GM12878 (cell line): Measurements from ENCODE around the gene RWDD1.

ENCODE experiments used
- CREB1 ChIP-seq: IDR thresholded peaks from 2 replicates; pipeline ENCODE4 v1.6.1; 2012; ENCODE audit warnings: low read depth, mild to moderate bottlenecking, inconsistent platforms
- POLR2AphosphoS5 ChIP-seq: IDR thresholded peaks from 2 replicates; pipeline ENCODE4 v1.6.1; 2011; ENCODE audit warnings: mild to moderate bottlenecking, low read length, inconsistent platforms
- SMAD1 ChIP-seq: fragments of 450-650 bp; IDR thresholded peaks from 2 replicates; pipeline ENCODE4 v1.6.1; 2018; ENCODE audit warnings: mild to moderate bottlenecking, low read depth; ENCODE audit not compliant: partially characterized antibody
- ZNF207 ChIP-seq: fragments of 450-650 bp; IDR thresholded peaks from 2 replicates; pipeline ENCODE4 v1.6.1; 2014; ENCODE audit warnings: antibody characterized with exemption, mild to moderate bottlenecking, borderline replicate concordance
- TF ChIP-seq, protein P1 (sequence below), 3 experiments: IDR thresholded peaks in 2 of 3; conservative IDR thresholded peaks in 1 of 3; 2 replicates each; pipeline ENCODE4 v1.5.1; 2011; ENCODE audit warnings: low read depth in 3 of 3, low read length in 3 of 3, mild to moderate bottlenecking in 3 of 3, control low read depth in 2 of 3, moderate library complexity in 2 of 3, inconsistent platforms in 1 of 3, mixed read lengths in 1 of 3; ENCODE audit not compliant: control insufficient read depth in 2 of 3, insufficient read depth in 1 of 3; ENCODE audit errors: extremely low read depth in 1 of 3
- TF ChIP-seq, protein P2 (sequence below): fragments of 450-650 bp; IDR thresholded peaks from 2 replicates; pipeline ENCODE4 v1.6.1; 2016; ENCODE audit warnings: mild to moderate bottlenecking, moderate library complexity, borderline replicate concordance
- TF ChIP-seq, protein P3 (sequence below): IDR thresholded peaks from 2 replicates; pipeline ENCODE4 v1.6.1; 2011; ENCODE audit warnings: borderline replicate concordance, low read depth, mild to moderate bottlenecking, moderate library complexity, low read length; ENCODE audit not compliant: insufficient read depth, poor library complexity, severe bottlenecking
- TF ChIP-seq, protein P4 (sequence below): fragments of 450-650 bp; IDR thresholded peaks from 2 replicates; pipeline ENCODE4 v1.6.1; 2014; ENCODE audit warnings: mild to moderate bottlenecking

DNA sequence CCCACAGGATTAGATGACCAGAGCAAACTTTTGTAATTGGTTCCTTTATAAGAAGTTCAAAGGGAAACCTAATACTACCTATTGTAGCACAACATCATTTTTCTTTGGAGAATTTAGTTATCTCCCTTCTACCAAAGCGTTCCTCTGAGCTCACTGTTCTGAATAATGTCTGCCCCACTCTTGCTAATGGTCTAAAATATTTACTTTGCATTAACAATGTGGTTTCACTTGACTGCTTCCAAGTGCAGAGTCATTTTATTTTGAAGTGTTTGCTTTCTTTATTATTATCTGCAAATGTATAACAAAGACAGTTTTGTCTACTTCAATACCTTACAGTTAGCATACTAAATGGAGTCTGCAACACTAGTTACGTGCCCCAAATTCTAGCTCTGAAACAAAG, 40.9 kb upstream of the RWDD1 start:
- TF ChIP-seq ZNF207, result no peak
- TF ChIP-seq, protein P1, sequence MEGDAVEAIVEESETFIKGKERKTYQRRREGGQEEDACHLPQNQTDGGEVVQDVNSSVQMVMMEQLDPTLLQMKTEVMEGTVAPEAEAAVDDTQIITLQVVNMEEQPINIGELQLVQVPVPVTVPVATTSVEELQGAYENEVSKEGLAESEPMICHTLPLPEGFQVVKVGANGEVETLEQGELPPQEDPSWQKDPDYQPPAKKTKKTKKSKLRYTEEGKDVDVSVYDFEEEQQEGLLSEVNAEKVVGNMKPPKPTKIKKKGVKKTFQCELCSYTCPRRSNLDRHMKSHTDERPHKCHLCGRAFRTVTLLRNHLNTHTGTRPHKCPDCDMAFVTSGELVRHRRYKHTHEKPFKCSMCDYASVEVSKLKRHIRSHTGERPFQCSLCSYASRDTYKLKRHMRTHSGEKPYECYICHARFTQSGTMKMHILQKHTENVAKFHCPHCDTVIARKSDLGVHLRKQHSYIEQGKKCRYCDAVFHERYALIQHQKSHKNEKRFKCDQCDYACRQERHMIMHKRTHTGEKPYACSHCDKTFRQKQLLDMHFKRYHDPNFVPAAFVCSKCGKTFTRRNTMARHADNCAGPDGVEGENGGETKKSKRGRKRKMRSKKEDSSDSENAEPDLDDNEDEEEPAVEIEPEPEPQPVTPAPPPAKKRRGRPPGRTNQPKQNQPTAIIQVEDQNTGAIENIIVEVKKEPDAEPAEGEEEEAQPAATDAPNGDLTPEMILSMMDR (IDR thresholded peaks at IDR 0.05 in 2 of 3, conservative IDR thresholded peaks at IDR 0.05 in 1 of 3; ENCODE audit: control insufficient read depth in 2 of 3, extremely low read depth in 1 of 3, insufficient read depth in 1 of 3, low read depth in 3 of 3, low read length in 3 of 3), result no peak
- TF ChIP-seq, protein P2, sequence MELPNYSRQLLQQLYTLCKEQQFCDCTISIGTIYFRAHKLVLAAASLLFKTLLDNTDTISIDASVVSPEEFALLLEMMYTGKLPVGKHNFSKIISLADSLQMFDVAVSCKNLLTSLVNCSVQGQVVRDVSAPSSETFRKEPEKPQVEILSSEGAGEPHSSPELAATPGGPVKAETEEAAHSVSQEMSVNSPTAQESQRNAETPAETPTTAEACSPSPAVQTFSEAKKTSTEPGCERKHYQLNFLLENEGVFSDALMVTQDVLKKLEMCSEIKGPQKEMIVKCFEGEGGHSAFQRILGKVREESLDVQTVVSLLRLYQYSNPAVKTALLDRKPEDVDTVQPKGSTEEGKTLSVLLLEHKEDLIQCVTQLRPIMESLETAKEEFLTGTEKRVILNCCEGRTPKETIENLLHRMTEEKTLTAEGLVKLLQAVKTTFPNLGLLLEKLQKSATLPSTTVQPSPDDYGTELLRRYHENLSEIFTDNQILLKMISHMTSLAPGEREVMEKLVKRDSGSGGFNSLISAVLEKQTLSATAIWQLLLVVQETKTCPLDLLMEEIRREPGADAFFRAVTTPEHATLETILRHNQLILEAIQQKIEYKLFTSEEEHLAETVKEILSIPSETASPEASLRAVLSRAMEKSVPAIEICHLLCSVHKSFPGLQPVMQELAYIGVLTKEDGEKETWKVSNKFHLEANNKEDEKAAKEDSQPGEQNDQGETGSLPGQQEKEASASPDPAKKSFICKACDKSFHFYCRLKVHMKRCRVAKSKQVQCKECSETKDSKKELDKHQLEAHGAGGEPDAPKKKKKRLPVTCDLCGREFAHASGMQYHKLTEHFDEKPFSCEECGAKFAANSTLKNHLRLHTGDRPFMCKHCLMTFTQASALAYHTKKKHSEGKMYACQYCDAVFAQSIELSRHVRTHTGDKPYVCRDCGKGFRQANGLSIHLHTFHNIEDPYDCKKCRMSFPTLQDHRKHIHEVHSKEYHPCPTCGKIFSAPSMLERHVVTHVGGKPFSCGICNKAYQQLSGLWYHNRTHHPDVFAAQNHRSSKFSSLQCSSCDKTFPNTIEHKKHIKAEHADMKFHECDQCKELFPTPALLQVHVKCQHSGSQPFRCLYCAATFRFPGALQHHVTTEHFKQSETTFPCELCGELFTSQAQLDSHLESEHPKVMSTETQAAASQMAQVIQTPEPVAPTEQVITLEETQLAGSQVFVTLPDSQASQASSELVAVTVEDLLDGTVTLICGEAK, result no peak
- no peak for TF ChIP-seq SMAD1
- TF ChIP-seq, protein P3, sequence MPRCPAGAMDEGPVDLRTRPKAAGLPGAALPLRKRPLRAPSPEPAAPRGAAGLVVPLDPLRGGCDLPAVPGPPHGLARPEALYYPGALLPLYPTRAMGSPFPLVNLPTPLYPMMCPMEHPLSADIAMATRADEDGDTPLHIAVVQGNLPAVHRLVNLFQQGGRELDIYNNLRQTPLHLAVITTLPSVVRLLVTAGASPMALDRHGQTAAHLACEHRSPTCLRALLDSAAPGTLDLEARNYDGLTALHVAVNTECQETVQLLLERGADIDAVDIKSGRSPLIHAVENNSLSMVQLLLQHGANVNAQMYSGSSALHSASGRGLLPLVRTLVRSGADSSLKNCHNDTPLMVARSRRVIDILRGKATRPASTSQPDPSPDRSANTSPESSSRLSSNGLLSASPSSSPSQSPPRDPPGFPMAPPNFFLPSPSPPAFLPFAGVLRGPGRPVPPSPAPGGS, result no peak
- TF ChIP-seq POLR2AphosphoS5, result no peak
- TF ChIP-seq CREB1, result no peak
- TF ChIP-seq, protein P4, sequence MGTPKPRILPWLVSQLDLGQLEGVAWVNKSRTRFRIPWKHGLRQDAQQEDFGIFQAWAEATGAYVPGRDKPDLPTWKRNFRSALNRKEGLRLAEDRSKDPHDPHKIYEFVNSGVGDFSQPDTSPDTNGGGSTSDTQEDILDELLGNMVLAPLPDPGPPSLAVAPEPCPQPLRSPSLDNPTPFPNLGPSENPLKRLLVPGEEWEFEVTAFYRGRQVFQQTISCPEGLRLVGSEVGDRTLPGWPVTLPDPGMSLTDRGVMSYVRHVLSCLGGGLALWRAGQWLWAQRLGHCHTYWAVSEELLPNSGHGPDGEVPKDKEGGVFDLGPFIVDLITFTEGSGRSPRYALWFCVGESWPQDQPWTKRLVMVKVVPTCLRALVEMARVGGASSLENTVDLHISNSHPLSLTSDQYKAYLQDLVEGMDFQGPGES, result no peak
